Glomerular endothelial cell (primary cell): Measurements from ENCODE around the gene CDK16. TPM values are rescaled to one million over a fixed set of nuclear protein-coding genes. Genes with fewer than 3 reads are reported as not detected.

Source experiments
- DNase-seq: peaks from one replicate; pipeline ENCODE4 v3.0.0-alpha.2; 2011; ENCODE audit warnings: low read depth, low spot score; ENCODE audit errors: extremely low read depth
- total RNA-seq: library from RNA; depleted of rRNA; stranded (reverse); fragments of >200 nt; gene quantifications from 2 replicates; pipeline ENCODE4 v1.2.3, GENCODE V29; 2015

The CDK16 gene
- 112 and 145 TPM in 2 replicates for total RNA-seq

- no peak for DNase-seq
These were observed at the start of gene CDK16 for GRCh38 chrX:47218280-47218919. Gene CDK16 (plus strand): TSS chrX:47218681. CDS start chrX:47223558, 4,877 bp downstream.

DNA sequence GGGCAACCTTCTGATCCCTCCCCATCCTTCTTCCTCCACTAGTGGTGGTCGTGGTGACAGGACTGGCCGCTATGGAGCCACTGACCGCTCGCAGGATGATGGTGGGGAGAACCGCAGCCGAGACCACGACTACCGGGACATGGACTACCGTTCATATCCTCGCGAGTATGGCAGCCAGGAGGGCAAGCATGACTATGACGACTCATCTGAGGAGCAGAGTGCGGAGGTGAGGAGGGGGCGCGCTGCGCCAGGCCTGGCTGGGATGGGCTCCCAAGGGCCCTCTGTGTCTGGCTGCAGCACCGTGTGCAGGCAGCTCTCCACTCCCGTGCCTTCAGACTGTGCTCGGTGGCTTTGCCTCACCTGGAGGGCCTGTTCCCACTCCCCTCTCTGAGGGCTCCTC lies 49.2 kb upstream of the CDK16 start:
- no peak for DNase-seq

GRCh38 chrX:47169726-47170515 lies 48.6 kb upstream of the CDK16 start:
- no peak for DNase-seq

GRCh38 chrX:47170861-47171692 lies 47.4 kb upstream of the CDK16 start:
- no peak for DNase-seq

DNA sequence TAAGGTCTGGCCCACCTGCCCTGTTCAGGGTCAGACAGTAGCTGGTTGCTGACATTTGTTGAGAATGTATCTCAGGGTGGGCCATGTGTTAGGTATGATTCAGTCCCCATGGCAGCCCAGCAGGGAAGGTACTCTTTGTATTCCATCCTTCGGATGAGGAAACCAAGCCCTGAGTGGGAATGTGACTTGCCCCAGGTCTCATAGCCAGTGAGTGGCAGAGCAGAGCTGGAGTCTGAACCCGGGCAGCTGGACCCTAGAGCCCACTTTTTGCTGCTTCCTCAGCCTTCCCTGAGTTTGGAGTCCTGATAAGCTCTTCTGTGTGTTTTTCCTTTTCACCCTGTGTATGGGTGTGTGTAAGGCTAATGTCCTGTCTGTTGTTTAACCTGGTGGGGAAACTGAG lies 46.5 kb upstream of the CDK16 start:
- no peak for DNase-seq

GRCh38 chrX:47172549-47172948 lies 45.9 kb upstream of the CDK16 start:
- no peak for DNase-seq

DNA sequence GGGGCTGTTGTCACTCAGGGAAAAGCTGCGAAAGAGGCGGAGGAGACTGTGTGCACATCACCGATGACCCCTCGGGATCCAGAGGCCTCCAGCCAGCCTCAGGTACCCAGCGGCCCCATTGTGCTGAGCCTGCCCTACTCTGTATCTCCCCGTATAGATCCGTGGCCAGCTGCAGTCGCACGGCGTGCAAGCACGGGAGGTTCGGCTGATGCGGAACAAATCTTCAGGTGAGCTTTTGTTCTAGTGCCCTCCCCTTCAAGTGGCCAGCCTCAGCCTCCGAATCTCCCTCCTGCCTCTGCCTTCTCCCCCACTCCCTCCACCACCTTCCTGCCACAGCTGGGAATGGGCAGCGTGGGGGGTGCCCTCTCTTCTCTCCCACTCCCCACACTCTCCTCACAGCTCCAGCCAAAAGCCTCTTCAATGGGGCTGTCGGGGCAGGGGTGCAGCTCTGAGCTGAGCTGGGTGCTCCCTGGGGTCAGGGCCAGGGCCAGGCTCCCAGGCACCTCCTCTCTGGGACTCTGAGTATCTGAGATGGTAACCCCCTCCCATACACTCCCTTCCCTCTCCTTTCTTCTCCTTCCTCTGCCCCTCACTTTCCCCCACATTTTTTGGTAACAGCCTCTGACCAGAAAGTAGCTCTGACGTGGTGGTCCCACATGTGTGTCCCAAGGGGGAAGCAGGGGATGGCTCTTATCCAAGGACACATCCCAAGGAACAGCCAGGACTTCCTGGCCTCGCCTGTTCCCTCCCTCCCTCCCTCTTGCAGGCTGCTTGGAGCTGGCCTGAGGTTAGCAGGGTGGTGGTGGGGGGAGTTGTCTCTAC lies 45.3 kb upstream of the CDK16 start:
- no peak for DNase-seq

GRCh38 chrX:47174376-47174775 lies 44.1 kb upstream of the CDK16 start:
- no peak for DNase-seq

DNA sequence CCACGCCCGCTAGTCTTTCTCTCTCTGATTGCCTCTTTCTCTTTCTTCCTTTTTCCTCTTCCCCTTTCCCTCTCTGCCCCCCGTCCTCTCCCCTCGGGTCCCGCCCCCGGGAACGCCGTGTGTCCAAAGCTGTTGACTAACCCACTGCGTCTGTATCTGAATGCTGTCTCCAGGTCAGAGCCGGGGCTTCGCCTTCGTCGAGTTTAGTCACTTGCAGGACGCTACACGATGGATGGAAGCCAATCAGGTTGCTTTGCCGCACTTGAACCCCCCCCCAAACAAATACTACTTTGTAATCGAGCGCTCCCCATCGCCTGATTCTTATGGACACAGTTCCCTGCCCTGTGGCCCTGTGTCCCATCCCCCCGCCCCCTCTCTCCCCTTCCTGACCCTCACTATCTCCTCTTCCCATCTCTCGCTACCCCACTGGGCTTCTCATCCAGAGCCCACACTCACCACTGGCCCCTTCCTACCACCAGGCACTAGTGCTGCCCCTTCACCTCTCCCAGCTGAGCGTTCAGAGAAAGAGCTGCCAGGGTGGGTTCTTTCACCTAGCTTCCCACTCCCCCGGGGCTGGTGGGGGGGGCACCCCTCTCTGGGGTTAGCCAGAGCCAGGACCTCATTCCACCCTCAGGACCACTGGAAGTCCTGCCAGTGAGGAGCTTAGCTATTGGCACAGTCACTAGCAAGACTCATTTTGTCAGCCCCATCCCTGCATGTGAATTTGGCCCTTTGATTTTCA lies 43.5 kb upstream of the CDK16 start:
- no peak for DNase-seq

DNA sequence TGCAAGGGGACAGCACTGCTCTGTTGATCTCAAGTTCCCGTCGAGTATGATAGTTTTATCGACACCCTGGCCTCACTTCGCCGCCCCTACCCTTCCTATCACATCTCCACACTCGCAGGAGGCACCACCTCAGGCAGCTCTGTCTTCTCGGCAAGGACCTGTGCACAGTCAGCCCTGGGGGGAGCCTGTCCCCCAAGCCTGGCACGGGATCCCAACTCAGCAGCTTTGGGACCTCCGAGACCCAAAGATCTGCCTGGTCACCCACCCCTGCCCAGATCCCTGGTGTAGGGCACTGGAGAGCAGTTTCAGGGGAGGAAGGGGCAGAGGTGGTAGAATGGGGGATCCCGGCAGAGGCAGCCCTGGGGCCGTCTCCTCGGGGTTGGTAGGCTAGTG lies 42.9 kb upstream of the CDK16 start:
- DNase-seq: no peak

- DNase-seq: no peak
These were observed 42.3 kb upstream of the CDK16 start for GRCh38 chrX:47176101-47176740.

DNA sequence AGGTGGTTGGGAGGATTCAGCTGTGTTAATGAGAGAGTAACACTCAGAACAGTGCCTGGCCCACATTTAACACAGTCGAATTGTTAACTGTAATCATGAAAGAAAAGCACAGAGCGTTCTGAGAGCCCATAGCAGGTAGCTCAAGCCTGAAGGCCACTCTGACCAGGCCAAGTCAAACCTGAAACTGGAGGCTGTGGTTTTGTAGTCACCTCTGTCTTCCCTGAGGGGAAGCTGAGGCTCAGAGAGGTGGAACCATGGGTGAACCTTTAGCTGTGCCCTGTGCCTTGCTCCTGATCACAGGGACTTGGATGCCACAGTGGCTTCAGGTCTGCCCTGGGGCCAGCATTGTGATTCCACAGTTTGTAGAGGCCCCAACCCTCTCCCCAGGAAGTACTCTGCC lies 41.4 kb upstream of the CDK16 start:
- no peak for DNase-seq

DNA sequence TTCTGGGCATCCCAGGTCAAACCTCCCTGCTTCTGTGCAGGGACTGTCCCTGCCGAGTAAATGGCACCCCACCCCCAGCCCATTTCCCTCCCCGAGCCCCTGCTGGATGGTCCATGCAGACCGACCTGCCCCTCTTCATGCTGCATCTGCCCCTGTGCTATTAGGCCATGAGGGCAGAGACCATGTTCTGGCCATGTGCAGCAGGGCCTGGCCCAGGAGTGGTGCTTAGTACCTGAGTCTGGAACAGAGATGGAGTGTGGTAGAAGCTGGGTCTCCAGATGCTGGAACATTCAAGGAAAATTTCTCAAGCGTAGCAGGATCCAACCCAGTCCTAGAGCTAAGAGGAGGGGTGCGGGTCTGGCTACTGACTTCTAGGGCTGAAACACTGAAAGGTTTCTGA lies 40.1 kb upstream of the CDK16 start:
- no peak for DNase-seq

DNA sequence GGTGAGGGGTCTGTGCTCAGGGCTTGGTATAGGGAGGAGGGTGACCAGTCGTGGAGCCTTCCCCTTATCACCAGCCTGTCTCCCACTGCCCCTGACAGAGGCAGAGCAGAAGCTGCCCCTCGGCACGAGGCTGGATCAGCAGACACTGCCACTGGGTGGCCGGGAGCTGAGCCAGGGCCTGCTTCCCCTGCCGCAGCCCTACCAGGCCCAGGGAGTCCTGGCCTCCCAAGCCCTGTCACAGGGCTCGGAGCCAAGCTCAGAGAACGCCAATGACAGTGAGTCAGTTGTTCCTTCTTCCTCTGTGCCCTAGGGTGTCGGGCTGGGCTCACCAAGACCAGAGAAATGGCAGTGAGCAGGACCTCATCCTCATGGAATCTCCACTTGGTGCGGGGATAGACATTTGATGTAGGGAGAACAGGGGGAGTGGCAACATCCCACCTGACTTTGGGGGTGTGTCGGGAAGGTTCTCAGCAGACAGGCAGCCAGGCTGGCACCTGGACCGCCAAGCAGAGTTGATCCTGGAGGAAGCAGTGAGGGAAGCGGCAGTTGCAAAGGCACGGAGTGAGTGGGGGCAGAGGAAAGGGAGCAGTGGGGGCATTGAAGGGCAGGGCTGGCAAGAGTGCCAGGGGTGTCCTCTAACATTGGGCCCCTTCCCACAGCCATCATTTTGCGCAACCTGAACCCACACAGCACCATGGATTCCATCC lies 39.1 kb upstream of the CDK16 start:
- DNase-seq: no peak

- DNase-seq: no peak
These were observed 38.6 kb upstream of the CDK16 start for GRCh38 chrX:47179928-47180255.

DNA sequence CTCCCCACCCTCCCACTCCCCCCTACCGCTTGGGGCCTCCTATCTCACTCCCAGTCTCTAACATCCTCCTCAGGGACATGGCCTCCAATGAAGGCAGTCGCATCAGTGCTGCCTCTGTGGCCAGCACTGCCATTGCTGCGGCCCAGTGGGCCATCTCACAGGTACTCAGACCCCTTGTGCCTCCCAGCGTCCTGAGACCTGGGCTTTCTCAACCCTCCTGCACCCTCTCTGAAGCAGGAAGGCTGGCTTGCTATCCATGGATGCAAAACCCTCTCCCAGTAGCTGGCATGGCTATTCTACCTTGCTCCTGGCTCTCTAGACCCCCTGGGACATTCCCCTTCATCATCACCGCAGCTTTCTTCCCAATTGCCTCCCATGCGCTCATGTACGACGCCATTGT lies 38.1 kb upstream of the CDK16 start:
- no peak for DNase-seq

GRCh38 chrX:47181301-47181700 lies 37.2 kb upstream of the CDK16 start:
- no peak for DNase-seq

GRCh38 chrX:47182106-47182700 lies 36.3 kb upstream of the CDK16 start:
- DNase-seq: no peak

DNA sequence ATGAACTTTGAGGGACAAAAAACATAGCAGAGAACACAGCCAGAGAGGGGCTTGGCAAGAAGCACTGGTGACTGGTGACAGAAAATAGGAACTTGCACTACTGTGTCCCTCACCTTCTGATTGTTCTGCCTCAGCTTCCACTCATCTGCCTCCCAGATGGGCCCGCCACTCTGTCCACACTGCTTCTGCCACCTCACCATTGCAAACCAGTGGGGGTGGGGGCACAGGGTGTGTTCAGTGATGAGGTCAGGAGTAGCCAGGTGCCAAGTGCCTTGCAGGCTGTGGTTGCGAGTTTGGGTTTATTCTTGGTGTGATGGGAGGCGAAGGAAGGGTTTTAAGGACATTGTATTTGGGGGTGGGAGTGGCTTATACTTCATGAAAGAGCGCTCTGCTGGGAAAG lies 34.0 kb upstream of the CDK16 start:
- DNase-seq: no peak
